Measurements from ENCODE around the gene ACTN4.

The ACTN4 gene

GRCh38 chr19:38730470-38730730 lies 83.0 kb downstream of the ACTN4 start:
- no peak overlapping the region for H3K4me3 ChIP-seq (ENCODE audit: low read depth, low read length)
- CTCF ChIA-PET: interaction anchor here (0.6 to 1.5 kb wide), 12 partner anchors 10 to 199 kb away, joined by 3 to 6 read pairs (median 4); no protein-coding TSS in a partner anchor
- POLR2A ChIA-PET: interaction anchor here (0.6 kb wide), 1 partner anchor 62 kb away, joined by 3 read pairs; no protein-coding TSS in a partner anchor
- TF ChIP-seq CTCF (IDR thresholded peaks at IDR 0.05; ENCODE audit: insufficient read depth, low read length, missing control alignments): no peak
- no peak for DNase-seq (ENCODE audit: low read depth, low spot score)

GRCh38 chr19:38730731-38731589 lies 83.5 kb downstream of the ACTN4 start:
- ChIA-PET CTCF (interaction anchor here (1.2 to 1.5 kb wide), 3 partner anchors 15 to 199 kb away, joined by 3 to 6 read pairs (median 5); no protein-coding TSS in a partner anchor), POLR2A (interaction anchor here (0.6 kb wide), 1 partner anchor 62 kb away, joined by 3 read pairs; no protein-coding TSS in a partner anchor)

GRCh38 chr19:38731654-38732301 lies 84.3 kb downstream of the ACTN4 start:
- ChIA-PET CTCF (interaction anchor here (1.1 to 2.1 kb wide), 2 partner anchors 8 to 329 kb away, joined by 3 to 11 read pairs; partner anchors contain the start of gene FAM98C), POLR2A (no interaction called here)
- no peak overlapping the region for H3K4me3 ChIP-seq (ENCODE audit: low read depth, low read length)
- no peak for DNase-seq (ENCODE audit: low read depth, low spot score)
- TF ChIP-seq CTCF (IDR thresholded peaks at IDR 0.05; ENCODE audit: insufficient read depth, low read length, missing control alignments): no peak

More at GRCh38 chr19:38730731-38731589, 83.5 kb downstream of the ACTN4 start:
- no peak overlapping the region for H3K4me3 ChIP-seq (ENCODE audit: low read depth, low read length)
- DNase-seq (ENCODE audit: low read depth, low spot score): no peak
- TF ChIP-seq CTCF (IDR thresholded peaks at IDR 0.05; ENCODE audit: insufficient read depth, low read length, missing control alignments): no peak

- no peak overlapping the region for H3K4me3 ChIP-seq (ENCODE audit: low read depth, low read length)
- POLR2A ChIA-PET: no interaction called here
- DNase-seq (ENCODE audit: low read depth, low spot score): no peak
- CTCF ChIA-PET: interaction anchor here (0.7 to 2.1 kb wide), 7 partner anchors 9 to 198 kb away, joined by 3 to 11 read pairs (median 5); partner anchors contain the start of genes ECH1, MRPS12 and SARS2
- TF ChIP-seq CTCF (IDR thresholded peaks at IDR 0.05; ENCODE audit: insufficient read depth, low read length, missing control alignments): no peak
Observed at GRCh38 chr19:38733241-38733492, 85.7 kb downstream of the ACTN4 start.

GRCh38 chr19:38733493-38734175 lies 86.2 kb downstream of the ACTN4 start:
- no peak overlapping the region for H3K4me3 ChIP-seq (ENCODE audit: low read depth, low read length)
- ChIA-PET POLR2A (interaction anchor here (1.0 to 1.7 kb wide), 4 partner anchors 8 to 116 kb away, joined by 3 to 6 read pairs (median 4); partner anchors contain the start of gene ECH1), CTCF (interaction anchor here (0.7 to 2.1 kb wide), 8 partner anchors 10 to 197 kb away, joined by 3 to 11 read pairs (median 4); partner anchors contain the start of genes ECH1, MRPS12 and SARS2)
- TF ChIP-seq CTCF (IDR thresholded peaks at IDR 0.05; ENCODE audit: insufficient read depth, low read length, missing control alignments): no peak
- DNase-seq (ENCODE audit: low read depth, low spot score): no peak

Data from AG04449 (cell line).